ENCODE data around the gene PKNOX2. TPM values are rescaled to one million over a fixed set of nuclear protein-coding genes. Genes with fewer than 3 reads are reported as not detected.

PKNOX2 gene
- total RNA-seq, 4 donors from 2014 or later = 0.51 to 4.3 (median 2.3) TPM

DNA sequence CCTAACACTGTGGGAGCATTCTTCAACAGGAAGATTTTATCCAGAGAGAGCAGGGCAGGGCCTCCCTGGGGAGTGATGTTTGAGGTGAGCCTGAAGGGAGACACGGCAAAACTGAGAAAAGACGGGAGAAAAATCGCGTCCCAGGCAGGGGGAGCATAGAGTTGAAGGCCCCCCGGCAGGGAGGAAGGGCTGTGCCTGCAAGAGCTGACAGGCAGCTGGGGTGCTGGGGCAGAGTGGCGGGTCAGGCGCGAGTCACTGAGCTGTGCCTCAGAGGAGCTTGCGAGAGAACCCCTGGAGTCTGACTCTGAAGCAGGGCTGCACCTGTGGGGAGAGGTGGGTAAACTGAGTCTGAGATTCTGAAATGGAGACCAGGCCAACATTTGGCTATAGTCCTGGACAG lies 14.8 kb downstream of the PKNOX2 start:
- TF ChIP-seq, protein P1, sequence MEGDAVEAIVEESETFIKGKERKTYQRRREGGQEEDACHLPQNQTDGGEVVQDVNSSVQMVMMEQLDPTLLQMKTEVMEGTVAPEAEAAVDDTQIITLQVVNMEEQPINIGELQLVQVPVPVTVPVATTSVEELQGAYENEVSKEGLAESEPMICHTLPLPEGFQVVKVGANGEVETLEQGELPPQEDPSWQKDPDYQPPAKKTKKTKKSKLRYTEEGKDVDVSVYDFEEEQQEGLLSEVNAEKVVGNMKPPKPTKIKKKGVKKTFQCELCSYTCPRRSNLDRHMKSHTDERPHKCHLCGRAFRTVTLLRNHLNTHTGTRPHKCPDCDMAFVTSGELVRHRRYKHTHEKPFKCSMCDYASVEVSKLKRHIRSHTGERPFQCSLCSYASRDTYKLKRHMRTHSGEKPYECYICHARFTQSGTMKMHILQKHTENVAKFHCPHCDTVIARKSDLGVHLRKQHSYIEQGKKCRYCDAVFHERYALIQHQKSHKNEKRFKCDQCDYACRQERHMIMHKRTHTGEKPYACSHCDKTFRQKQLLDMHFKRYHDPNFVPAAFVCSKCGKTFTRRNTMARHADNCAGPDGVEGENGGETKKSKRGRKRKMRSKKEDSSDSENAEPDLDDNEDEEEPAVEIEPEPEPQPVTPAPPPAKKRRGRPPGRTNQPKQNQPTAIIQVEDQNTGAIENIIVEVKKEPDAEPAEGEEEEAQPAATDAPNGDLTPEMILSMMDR (IDR thresholded peaks at IDR 0.05; ENCODE audit: low read depth) = no peak

DNA sequence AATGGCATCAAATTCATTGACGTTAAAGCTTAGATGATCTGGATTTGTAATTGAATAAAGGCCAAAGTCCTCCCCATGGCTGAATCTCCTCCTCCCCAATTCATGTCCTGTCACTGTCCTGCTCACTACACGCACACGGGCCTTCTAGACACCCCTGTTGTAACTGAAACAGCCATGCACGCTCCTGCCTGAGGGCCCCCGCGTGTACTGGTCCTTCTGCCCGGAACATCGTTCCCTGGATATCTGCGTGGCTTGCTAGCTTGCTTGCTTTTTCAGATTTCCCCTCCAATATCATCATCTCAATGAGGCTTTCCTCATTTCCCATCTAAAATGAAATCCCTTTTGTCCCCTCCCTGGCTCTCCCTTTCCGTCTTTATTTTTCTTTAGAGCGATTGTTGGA lies 15.3 kb downstream of the PKNOX2 start:
- TF ChIP-seq, protein P1 (IDR thresholded peaks at IDR 0.05; ENCODE audit: low read depth) = no peak

- TF ChIP-seq, protein P1 (IDR thresholded peaks at IDR 0.05; ENCODE audit: low read depth) = no peak
Measured at GRCh38 chr11:125180413-125181305, 16.1 kb downstream of the PKNOX2 start.

- TF ChIP-seq, protein P1 (IDR thresholded peaks at IDR 0.05; ENCODE audit: low read depth) = no peak
Measured at GRCh38 chr11:125182573-125182972, 18.0 kb downstream of the PKNOX2 start.

GRCh38 chr11:125183641-125184040 lies 19.1 kb downstream of the PKNOX2 start:
- TF ChIP-seq, protein P1 (IDR thresholded peaks at IDR 0.05; ENCODE audit: low read depth) = no peak

DNA sequence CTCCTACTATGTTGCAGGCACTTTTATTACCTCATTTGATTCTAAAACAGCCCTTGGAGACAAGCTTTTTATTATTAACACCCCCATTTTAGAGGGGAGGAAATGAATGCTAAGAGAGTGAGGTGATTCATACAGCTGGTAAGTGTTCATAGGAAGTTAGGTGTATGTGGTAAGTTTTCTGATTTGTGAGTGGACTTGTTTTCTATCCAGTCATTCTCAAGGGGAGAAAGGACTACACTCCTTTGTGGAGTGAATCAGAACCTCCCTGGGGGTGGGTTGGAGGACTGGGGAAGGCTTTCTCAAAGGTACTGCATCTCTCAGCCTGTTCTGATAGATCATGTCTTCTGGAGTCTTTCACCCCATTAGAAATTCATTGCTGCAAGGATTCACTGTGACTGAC lies 23.5 kb downstream of the PKNOX2 start:
- TF ChIP-seq, protein P1 (IDR thresholded peaks at IDR 0.05; ENCODE audit: low read depth) = no peak

DNA sequence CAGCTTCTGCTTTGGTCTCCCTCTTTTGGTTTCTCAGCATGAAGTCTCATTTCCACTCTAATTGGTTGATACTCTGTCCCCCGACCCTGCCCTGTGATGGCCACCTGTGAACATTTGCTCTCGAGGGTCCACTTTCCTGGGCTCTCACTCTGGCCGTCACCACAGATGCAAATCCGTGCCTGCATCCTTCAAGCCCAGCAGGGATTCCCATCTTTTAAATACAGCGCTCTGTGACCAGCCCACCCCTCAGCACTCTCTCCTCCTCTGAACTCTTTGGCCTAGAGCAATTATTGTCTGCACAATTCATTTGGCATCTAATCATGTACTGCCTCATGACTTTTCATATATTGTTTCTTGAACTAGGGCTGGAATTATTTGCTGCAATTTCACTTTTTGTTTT lies 26.0 kb downstream of the PKNOX2 start:
- TF ChIP-seq, protein P1 (IDR thresholded peaks at IDR 0.05; ENCODE audit: low read depth) = no peak
